K562 (cell line): Measurements from ENCODE around the gene IMPDH2. TPM values are rescaled to one million over a fixed set of nuclear protein-coding genes. Genes with fewer than 3 reads are reported as not detected.

ENCODE experiments used
- CAMTA2 ChIP-seq: fragments of 250-450 bp; sonication (Bioruptor Pico); conservative IDR thresholded peaks from 2 replicates; pipeline ENCODE4 v1.5.1; 2022
- CC2D1A ChIP-seq: fragments of 450-650 bp; IDR thresholded peaks from 2 replicates; pipeline ENCODE4 v1.6.1; 2017; ENCODE audit warnings: mild to moderate bottlenecking
- FOXA1 ChIP-seq: fragments of 450-650 bp; IDR thresholded peaks from 2 replicates; pipeline ENCODE4 v1.6.1; 2016; ENCODE audit warnings: mild to moderate bottlenecking, borderline replicate concordance
- FOXA3 ChIP-seq, 2 experiments: fragments of 450-650 bp in 1 of 2; sonication (generic) in 1 of 2; formaldehyde crosslinking; IDR thresholded peaks in 1 of 2; conservative IDR thresholded peaks in 1 of 2; 2 replicates each; pipeline versions ENCODE4 v1.4.0 to v1.8.0; 2020 to 2022; ENCODE audit warnings: mild to moderate bottlenecking in 2 of 2, missing genetic modification reagents in 1 of 2
- KDM4B ChIP-seq, 2 experiments: fragments of 450-650 bp in 1 of 2; sonication (generic) in 1 of 2; IDR thresholded peaks; 2 replicates each; pipeline ENCODE4 v1.6.1; 2016 to 2017; ENCODE audit warnings: borderline replicate concordance in 2 of 2, antibody characterized with exemption in 1 of 2, low read depth in 1 of 2, mild to moderate bottlenecking in 1 of 2
- KDM5B ChIP-seq: fragments of 200-600 bp; sonication (generic); IDR thresholded peaks from 2 replicates; pipeline ENCODE4 v1.6.1; 2012; ENCODE audit warnings: low read depth, mild to moderate bottlenecking, moderate library complexity, low read length, control low read depth, inconsistent platforms; ENCODE audit not compliant: insufficient replicate concordance
- NR4A1 ChIP-seq, 2 experiments: fragments of 250-450 bp in 1 of 2; fragments of 450-650 bp in 1 of 2; sonication (Bioruptor Pico) in 1 of 2; IDR thresholded peaks; 2 replicates each; pipeline versions ENCODE4 v1.4.0 to v1.6.1; 2016 to 2020; ENCODE audit warnings: mild to moderate bottlenecking in 2 of 2, missing compliant biosample characterization in 1 of 2, missing genetic modification characterization in 1 of 2, moderate library complexity in 1 of 2
- PTBP1 ChIP-seq: fragments of 200-400 bp; formaldehyde crosslinking; IDR thresholded peaks from 2 replicates; pipeline ENCODE4 v1.6.1; 2017; ENCODE audit warnings: low read depth, low read length
- PTTG1 ChIP-seq: fragments of 450-650 bp; IDR thresholded peaks from 2 replicates; pipeline ENCODE4 v1.6.1; 2016; ENCODE audit warnings: low read depth, mild to moderate bottlenecking, missing genetic modification characterization, missing compliant biosample characterization
- REST ChIP-seq, 2 experiments: fragments of 450-650 bp; formaldehyde crosslinking in 1 of 2; IDR thresholded peaks; 2 replicates each; pipeline versions ENCODE4 v1.4.0 to v1.6.1; 2014 to 2020; ENCODE audit warnings: mild to moderate bottlenecking in 2 of 2, borderline replicate concordance in 1 of 2, low read depth in 1 of 2
- SMARCB1 ChIP-seq: IDR thresholded peaks from 2 replicates; pipeline ENCODE4 v1.6.1; 2011; ENCODE audit warnings: improper control_type of control experiment, low read depth; ENCODE audit not compliant: insufficient read length
- ZBTB1 ChIP-seq: sonication (generic); formaldehyde crosslinking; IDR thresholded peaks from 2 replicates; pipeline ENCODE4 v1.8.1; 2023; ENCODE audit warnings: missing genetic modification reagents, low read depth, mild to moderate bottlenecking, borderline replicate concordance
- ZMIZ1 ChIP-seq, 2 experiments: fragments of 150-350 bp in 1 of 2; IDR thresholded peaks; 2 replicates each; pipeline ENCODE4 v1.6.1; 2012 to 2016; ENCODE audit warnings: low read depth in 2 of 2, low read length in 2 of 2, mild to moderate bottlenecking in 1 of 2, moderate library complexity in 1 of 2
- polyA plus RNA-seq, 8 experiments: library from polyadenylated mRNA; depleted of rRNA in 4 of 8; stranded (reverse) in 5 of 8; unstranded in 3 of 8; fragments of >200 nt; fragmentation: Nextera tagmentation in 2 of 8; fragmentation: Illumina TruSeq in 1 of 8; extraction: Ambion mirVana in 2 of 8; extraction: Trizol in 1 of 8; gene quantifications; 2 replicates each; pipeline versions ENCODE4 v1.2.1 to v1.2.3, GENCODE V29; 2011 to 2014; ENCODE audit warnings: inconsistent platforms in 1 of 8, missing spikeins in 1 of 8
- total RNA-seq, 7 experiments: library from RNA; depleted of rRNA in 6 of 7; stranded (reverse); fragments of >200 nt in 6 of 7; fragmentation: Illumina TruSeq in 2 of 7; extraction: Trizol in 2 of 7; gene quantifications; 2 replicates each; pipeline versions ENCODE4 v1.2.1 to v1.2.3, GENCODE V29; 2011 to 2021; ENCODE audit warnings: low replicate concordance in 1 of 7

IMPDH2 gene
- total and polyA plus RNA-seq, 9 of the 15 experiments (the other 6 are each of a cell fraction or from before 2014, with no cell fraction given): 318 to 507 (median 366) TPM

GRCh38 chr3:49028673-49029562 lies at the start of gene IMPDH2 (continued):
- TF ChIP-seq REST (IDR thresholded peaks at IDR 0.05; ENCODE audit: borderline replicate concordance) (no peak; the same call in 1 of the 2 replicates), REST (CRISPR knock-in tag; IDR thresholded peaks at IDR 0.05; ENCODE audit: low read depth) (peak; percentile 80), PTTG1 (tag) (no peak), KDM5B (peak; percentile 99), FOXA1 (no peak), KDM4B (IDR thresholded peaks at IDR 0.05; ENCODE audit: borderline replicate concordance in 2 of 2, low read depth in 1 of 2) (no peak), ZMIZ1 (IDR thresholded peaks at IDR 0.05; ENCODE audit: low read depth in 2 of 2, low read length in 2 of 2) (peak in 1 of 2 experiments; percentile 73; a peak in 1 of 4 replicates), NR4A1 (CRISPR knock-in tag; IDR thresholded peaks at IDR 0.05) (peak; percentile 62; the same call in 1 of the 2 replicates), NR4A1 (tag; IDR thresholded peaks at IDR 0.05) (no peak), SMARCB1 (no peak), PTBP1 (no peak), FOXA3 (CRISPR knock-in tag; conservative IDR thresholded peaks at IDR 0.05 in 1 of 2, IDR thresholded peaks at IDR 0.05 in 1 of 2) (no peak), CC2D1A (no peak), CAMTA2 (peak; percentile 94; the same call in 1 of the 2 replicates), ZBTB1 (CRISPR knock-in tag) (no peak)
